ENCODE measurements around the gene HEATR3. TPM values are rescaled to one million over a fixed set of nuclear protein-coding genes. Genes with fewer than 3 reads are reported as not detected.
A peak's percentile ranks its signal among the peaks of the same experiment; 100 is the strongest.

Gene HEATR3
- total RNA-seq, 1 donor from 2014 or later, result 16.1 TPM

DNA sequence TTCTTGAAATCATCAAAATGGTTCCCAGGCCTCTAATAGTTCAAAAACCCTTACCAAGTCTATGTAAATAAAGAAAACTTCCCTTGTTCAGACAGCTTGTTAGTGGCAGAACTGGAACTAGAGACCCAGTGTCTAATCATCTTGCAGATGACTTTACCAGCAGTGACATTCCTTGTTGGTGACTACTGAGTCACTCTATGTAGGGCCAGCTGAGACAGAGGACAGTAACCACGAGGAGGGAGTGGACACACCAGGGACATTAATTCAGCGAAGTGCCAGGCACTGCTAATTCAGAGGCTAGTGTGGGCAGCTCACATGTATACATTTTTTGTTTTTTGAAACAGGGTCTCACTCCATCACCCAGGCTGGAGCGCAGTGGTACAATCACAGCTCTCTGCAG, 6.1 kb upstream of the HEATR3 start:
- intact Hi-C loops (cut with micrococcal nuclease), result no loop called here
- TF ChIP-seq CTCF (IDR thresholded peaks at IDR 0.05), result no peak
- CTCF ChIA-PET, result no interaction called here
- Mint-ChIP-seq H3K4me3 (no peak overlapping the region), H3K27ac (no peak overlapping the region), H3K36me3 (ENCODE audit: low read depth) (no peaks in the 10 kb centered on the region), H3K9me3 (peaks cover 10% of the 10 kb centered on the region), H3K27me3 (peaks cover 8% of the 10 kb centered on the region), H3K4me1 (no peaks in the 10 kb centered on the region)
- POLR2A ChIA-PET, result no interaction called here
- ATAC-seq (ENCODE audit: low read depth) (no peak), DNase-seq (no peak)

- Mint-ChIP-seq H3K4me1 (peaks cover 5% of the 10 kb centered on the region), H3K27me3 (peaks cover 6% of the 10 kb centered on the region), H3K27ac (no peak overlapping the region), H3K36me3 (ENCODE audit: low read depth) (no peaks in the 10 kb centered on the region), H3K4me3 (no peak overlapping the region), H3K9me3 (peaks cover 2% of the 10 kb centered on the region)
- ATAC-seq (ENCODE audit: low read depth), result no peak
- intact Hi-C loops (cut with micrococcal nuclease), result no loop called here
- DNase-seq, result no peak
- ChIA-PET POLR2A (no interaction called here), CTCF (interaction anchor here (1.5 kb wide), 1 partner anchor 149 kb away, joined by 4 read pairs; no protein-coding TSS in a partner anchor)
- no peak for TF ChIP-seq CTCF (IDR thresholded peaks at IDR 0.05)
Observed at GRCh38 chr16:50061326-50061725, 4.4 kb upstream of the HEATR3 start.

- H3K9me3 Mint-ChIP-seq, result no peaks in the 10 kb centered on the region
- H3K4me1 Mint-ChIP-seq, result peaks cover 29% of the 10 kb centered on the region
- peak overlapping the region; percentile 90 for H3K4me3 Mint-ChIP-seq
- CTCF ChIA-PET, result interaction anchor here (1.0 to 1.7 kb wide), 2 partner anchors 40 to 741 kb away, joined by 4 to 12 read pairs; partner anchors contain the start of gene CNEP1R1
- POLR2A ChIA-PET, result interaction anchor here (1.2 to 2.4 kb wide), 6 partner anchors 40 to 677 kb away, joined by 3 to 17 read pairs (median 8); partner anchors contain the start of genes CNEP1R1, CYLD and TENT4B
- intact Hi-C loops (cut with micrococcal nuclease), result loop anchor here (1.0 to 5.0 kb wide), 4 partner anchors 40 to 676 kb away; partner anchors contain the start of genes CNEP1R1 and ZNF423
- H3K36me3 Mint-ChIP-seq (ENCODE audit: low read depth), result peaks cover 10% of the 10 kb centered on the region
- DNase-seq, result no peak
- no peaks in the 10 kb centered on the region for H3K27me3 Mint-ChIP-seq
- H3K27ac Mint-ChIP-seq, result peak overlapping the region; percentile 90
- no peak for ATAC-seq (ENCODE audit: low read depth)
- no peak for TF ChIP-seq CTCF (IDR thresholded peaks at IDR 0.05)
Observed at GRCh38 chr16:50065241-50065623, 538 bp upstream of the HEATR3 start.

DNA sequence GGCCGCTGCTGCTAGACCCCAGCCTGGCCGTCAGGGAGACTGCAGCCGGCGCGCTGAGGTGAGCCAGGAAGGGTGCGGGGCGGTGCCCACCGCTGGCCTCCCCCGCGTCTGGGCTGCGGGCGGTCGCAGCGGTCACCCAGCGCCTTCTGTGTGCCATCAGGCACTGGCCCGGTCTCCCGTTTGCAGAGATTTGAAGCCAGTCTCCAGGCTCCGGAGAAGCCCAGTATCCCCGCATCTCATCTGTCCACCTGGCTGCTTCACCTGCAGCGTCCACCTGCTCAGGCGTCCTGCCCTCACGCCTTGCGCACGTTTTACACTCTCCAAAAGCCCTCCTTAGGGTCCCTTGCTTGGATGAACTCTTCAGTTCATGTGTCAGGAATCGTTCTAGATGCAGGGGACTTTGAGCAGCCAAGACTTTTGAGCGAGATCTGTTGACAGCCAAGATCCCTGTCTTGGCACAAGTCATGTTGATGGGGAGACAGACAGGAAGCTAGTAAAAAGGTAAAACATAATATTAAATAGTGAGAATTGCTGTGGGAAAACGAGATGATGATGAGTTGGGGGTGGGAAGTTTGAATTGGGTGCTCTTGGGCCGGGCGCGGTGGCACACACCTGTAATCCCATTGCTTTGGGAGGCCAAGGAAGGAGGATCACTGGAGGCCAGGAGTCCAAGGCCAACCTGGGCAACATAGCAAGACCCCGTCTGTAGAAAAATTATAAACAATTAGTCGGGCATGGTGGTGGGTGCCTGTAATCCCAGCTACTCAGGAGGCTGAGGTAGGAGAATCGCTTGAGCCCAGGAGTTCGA, 916 bp downstream of the HEATR3 start:
- peaks cover 31% of the 10 kb centered on the region for H3K4me1 Mint-ChIP-seq

More for the DNA sequence above, 916 bp downstream of the HEATR3 start:
- TF ChIP-seq CTCF (IDR thresholded peaks at IDR 0.05), result no peak
- ChIA-PET POLR2A (interaction anchor here (0.7 to 2.4 kb wide), 10 partner anchors 42 to 675 kb away, joined by 3 to 17 read pairs (median 3); partner anchors contain the start of genes CNEP1R1, CYLD and TENT4B), CTCF (interaction anchor here (1.0 to 2.7 kb wide), 5 partner anchors 41 to 599 kb away, joined by 5 to 17 read pairs (median 12); partner anchors contain the start of gene CNEP1R1)
- Mint-ChIP-seq H3K4me3 (peak overlapping the region; percentile 90), H3K36me3 (ENCODE audit: low read depth) (peaks cover 20% of the 10 kb centered on the region), H3K27ac (peak overlapping the region; percentile 81), H3K27me3 (no peaks in the 10 kb centered on the region), H3K9me3 (no peaks in the 10 kb centered on the region)
- intact Hi-C loops (cut with micrococcal nuclease), result loop anchor here (1.0 to 5.0 kb wide), 3 partner anchors 86 to 209 kb away; partner anchors contain the start of gene ZNF423
- DNase-seq (no peak), ATAC-seq (ENCODE audit: low read depth) (no peak)

Measured in activated B cell treated with CpG ODN at 0.5 μM for 24 hours (primary cell).